Forelimb muscle (tissue), 1 donor: ENCODE results near the gene MAP1LC3B. TPM values are rescaled to one million over a fixed set of nuclear protein-coding genes. Genes with fewer than 3 reads are reported as not detected.

ENCODE experiments used
- DNase-seq: peaks from one replicate; pipeline ENCODE4 v3.0.0-alpha.2; 2013; ENCODE audit warnings: low read depth
- polyA plus RNA-seq: library from polyadenylated mRNA; unstranded; fragments of 120-200 nt; gene quantifications from one replicate; pipeline ENCODE4 v1.2.1, GENCODE V29; 2013; ENCODE audit not compliant: insufficient read length

Gene MAP1LC3B
- polyA plus RNA-seq, 1 donor: 49.7 TPM

- no peak for DNase-seq
These were observed 39.8 kb downstream of the MAP1LC3B start for GRCh38 chr16:87431926-87432325.

GRCh38 chr16:87432330-87432915 lies 40.3 kb downstream of the MAP1LC3B start:
- no peak for DNase-seq

- no peak for DNase-seq
These were observed 42.1 kb downstream of the MAP1LC3B start for GRCh38 chr16:87434146-87434667.

GRCh38 chr16:87435372-87436224 lies 43.5 kb downstream of the MAP1LC3B start:
- DNase-seq: no peak

- no peak for DNase-seq
These were observed 44.4 kb downstream of the MAP1LC3B start for GRCh38 chr16:87436225-87437172.

- no peak for DNase-seq
These were observed 45.2 kb downstream of the MAP1LC3B start for GRCh38 chr16:87437327-87437726.

- no peak for DNase-seq
These were observed 45.9 kb downstream of the MAP1LC3B start for GRCh38 chr16:87437911-87438610.

GRCh38 chr16:87438611-87438985 lies 46.5 kb downstream of the MAP1LC3B start:
- no peak for DNase-seq

GRCh38 chr16:87439926-87440325 lies 47.8 kb downstream of the MAP1LC3B start:
- DNase-seq: no peak

- DNase-seq: no peak
These were observed 49.9 kb downstream of the MAP1LC3B start for GRCh38 chr16:87441886-87442580.

- no peak for DNase-seq
These were observed 50.4 kb downstream of the MAP1LC3B start for GRCh38 chr16:87442581-87442966.

GRCh38 chr16:87443016-87443415 lies 50.9 kb downstream of the MAP1LC3B start:
- no peak for DNase-seq

- no peak for DNase-seq
These were observed 51.8 kb downstream of the MAP1LC3B start for GRCh38 chr16:87443964-87444363.

- no peak for DNase-seq
These were observed 53.4 kb downstream of the MAP1LC3B start for GRCh38 chr16:87445486-87445885.

- no peak for DNase-seq
These were observed 54.3 kb downstream of the MAP1LC3B start for GRCh38 chr16:87446479-87446878.

GRCh38 chr16:87447323-87447722 lies 55.2 kb downstream of the MAP1LC3B start:
- DNase-seq: no peak

GRCh38 chr16:87448866-87449265 lies 56.7 kb downstream of the MAP1LC3B start:
- no peak for DNase-seq

- no peak for DNase-seq
These were observed 59.6 kb downstream of the MAP1LC3B start for GRCh38 chr16:87451563-87452210.

GRCh38 chr16:87453326-87453725 lies 61.2 kb downstream of the MAP1LC3B start:
- DNase-seq: no peak
